ENCODE data around the gene KIRREL3. TPM values are rescaled to one million over a fixed set of nuclear protein-coding genes. Genes with fewer than 3 reads are reported as not detected.

The KIRREL3 gene
- total RNA-seq, 1 experiment from 2014 or later: 0.44 TPM

DNA sequence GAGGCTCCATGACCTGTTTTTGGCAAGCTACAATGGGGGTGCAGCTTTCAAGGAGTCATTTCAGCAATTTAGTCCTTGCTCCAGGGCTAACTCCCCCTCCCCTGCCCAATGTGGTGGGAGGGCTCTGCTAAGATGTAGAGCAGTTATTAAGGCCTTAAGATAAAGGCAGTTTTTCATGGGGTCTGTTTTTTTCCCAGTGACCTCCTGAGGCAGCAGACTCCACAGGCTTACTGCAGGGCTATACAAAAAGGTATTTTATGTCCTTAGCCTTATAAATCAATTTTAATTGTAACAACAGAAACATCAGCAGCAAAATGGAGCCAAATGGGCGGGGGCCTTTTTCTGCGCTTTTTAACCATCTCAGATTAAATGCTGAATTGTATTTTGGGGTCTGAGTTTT lies 192.3 kb downstream of the KIRREL3 start:
- CTCF ChIA-PET: no interaction called here
- TF ChIP-seq EZH2phosphoT487 (IDR thresholded peaks at IDR 0.05; ENCODE audit: borderline replicate concordance, low read length) (no peak), EZH2 (IDR thresholded peaks at IDR 0.05; ENCODE audit: low read length, unreplicated experiment) (no peak), CTCF (conservative IDR thresholded peaks at IDR 0.05; ENCODE audit: low read depth, low read length) (no peak)

DNA sequence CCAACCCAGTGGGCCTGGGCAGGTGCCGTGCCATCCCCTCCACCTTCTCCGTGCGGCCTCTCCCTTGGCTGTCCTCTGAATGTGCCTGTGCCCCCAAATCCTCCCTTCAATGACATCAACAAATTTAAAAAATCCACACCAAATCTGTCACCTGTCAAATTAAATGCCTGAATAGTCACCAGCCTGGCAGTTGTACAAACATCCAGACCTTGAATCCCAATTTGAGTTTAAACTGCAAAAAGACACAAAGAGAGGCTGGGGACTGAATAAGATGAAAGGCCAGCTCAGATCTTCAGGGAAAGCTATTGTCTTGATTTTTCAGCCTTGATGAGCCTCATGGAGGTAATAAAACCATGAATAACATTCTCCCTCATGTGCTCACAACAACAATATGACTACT lies 194.7 kb downstream of the KIRREL3 start:
- ChIA-PET POLR2A (ENCODE audit: unreplicated experiment) (no interaction called here), CTCF (no interaction called here)
- Histone ChIP-seq H2AFZ (ENCODE audit: low read length) (no peak overlapping the region), H3K9me2 (replicated peaks; ENCODE audit: low read length) (no peaks in the 10 kb centered on the region), H3K36me3 (ENCODE audit: low read depth, low read length) (no peaks in the 10 kb centered on the region), H3F3A (ENCODE audit: low read length, unreplicated experiment) (no peaks in the 10 kb centered on the region), H3K27me3 (ENCODE audit: low read length) (peaks cover 46% of the 10 kb centered on the region), H3K4me1 (ENCODE audit: insufficient read depth, low read length) (no peaks in the 10 kb centered on the region), H3K4me2 (ENCODE audit: low read length) (no peak overlapping the region), H3K9ac (ENCODE audit: low read length) (no peak overlapping the region), H4K20me1 (ENCODE audit: low read length) (no peaks in the 10 kb centered on the region), H3K9me3 (ENCODE audit: low read length) (no peaks in the 10 kb centered on the region), H3K4me3 (ENCODE audit: low read length) (no peak overlapping the region), H3K27ac (ENCODE audit: low read length) (no peak overlapping the region), H3K79me2 (ENCODE audit: low read length) (no peaks in the 10 kb centered on the region)
- intact Hi-C loops (cut with micrococcal nuclease): no loop called here
- ATAC-seq (no peak), DNase-seq (no peak)
- BruUV-seq (replicated peaks): no TSS peak
- TF ChIP-seq EZH2 (IDR thresholded peaks at IDR 0.05; ENCODE audit: low read length, unreplicated experiment) (no peak), CTCF (conservative IDR thresholded peaks at IDR 0.05; ENCODE audit: low read depth, low read length) (no peak), EZH2phosphoT487 (IDR thresholded peaks at IDR 0.05; ENCODE audit: borderline replicate concordance, low read length) (no peak)

More for the DNA sequence above, 192.3 kb downstream of the KIRREL3 start:
- no peak for DNase-seq
- Histone ChIP-seq H3K9ac (ENCODE audit: low read length) (no peak overlapping the region), H3K27ac (ENCODE audit: low read length) (no peak overlapping the region), H3K9me3 (ENCODE audit: low read length) (no peaks in the 10 kb centered on the region), H3K4me2 (ENCODE audit: low read length) (no peak overlapping the region), H2AFZ (ENCODE audit: low read length) (no peak overlapping the region), H4K20me1 (ENCODE audit: low read length) (no peaks in the 10 kb centered on the region), H3K27me3 (ENCODE audit: low read length) (peaks cover 53% of the 10 kb centered on the region), H3K36me3 (ENCODE audit: low read depth, low read length) (no peaks in the 10 kb centered on the region), H3K4me1 (ENCODE audit: insufficient read depth, low read length) (no peaks in the 10 kb centered on the region), H3F3A (ENCODE audit: low read length, unreplicated experiment) (no peaks in the 10 kb centered on the region), H3K79me2 (ENCODE audit: low read length) (no peaks in the 10 kb centered on the region), H3K9me2 (replicated peaks; ENCODE audit: low read length) (no peaks in the 10 kb centered on the region), H3K4me3 (ENCODE audit: low read length) (no peak overlapping the region)
- no TSS peak for BruUV-seq (replicated peaks)
- intact Hi-C loops (cut with micrococcal nuclease): no loop called here
- ATAC-seq: no peak
- POLR2A ChIA-PET (ENCODE audit: unreplicated experiment): no interaction called here

GRCh38 chr11:126804363-126804762 lies 196.2 kb downstream of the KIRREL3 start:
- TF ChIP-seq EZH2phosphoT487 (IDR thresholded peaks at IDR 0.05; ENCODE audit: borderline replicate concordance, low read length) (no peak), EZH2 (IDR thresholded peaks at IDR 0.05; ENCODE audit: low read length, unreplicated experiment) (no peak), CTCF (conservative IDR thresholded peaks at IDR 0.05; ENCODE audit: low read depth, low read length) (no peak)
- no peak overlapping the region for H3K4me3 ChIP-seq (ENCODE audit: low read length)
- no TSS peak for BruUV-seq (replicated peaks)
- CTCF ChIA-PET: no interaction called here
- ATAC-seq (no peak), DNase-seq (no peak)
- H3F3A ChIP-seq (ENCODE audit: low read length, unreplicated experiment): no peaks in the 10 kb centered on the region
- POLR2A ChIA-PET (ENCODE audit: unreplicated experiment): no interaction called here
- no peaks in the 10 kb centered on the region for H3K36me3 ChIP-seq (ENCODE audit: low read depth, low read length)
- no peak overlapping the region for H3K4me2 ChIP-seq (ENCODE audit: low read length)
- peaks cover 36% of the 10 kb centered on the region for H3K27me3 ChIP-seq (ENCODE audit: low read length)
- no peak overlapping the region for H2AFZ ChIP-seq (ENCODE audit: low read length)
- H3K9me3 ChIP-seq (ENCODE audit: low read length): no peaks in the 10 kb centered on the region
- no peaks in the 10 kb centered on the region for H3K4me1 ChIP-seq (ENCODE audit: insufficient read depth, low read length)
- H3K9me2 ChIP-seq (replicated peaks; ENCODE audit: low read length): no peaks in the 10 kb centered on the region
- H3K27ac ChIP-seq (ENCODE audit: low read length): no peak overlapping the region
- H3K9ac ChIP-seq (ENCODE audit: low read length): no peak overlapping the region
- intact Hi-C loops (cut with micrococcal nuclease): no loop called here
- no peaks in the 10 kb centered on the region for H3K79me2 ChIP-seq (ENCODE audit: low read length)
- H4K20me1 ChIP-seq (ENCODE audit: low read length): no peaks in the 10 kb centered on the region

Measured in PC-3 (cell line).